ENCODE measurements around the gene GPR83.
"Not testable (repeated sequence)": the region's sequence is repeated elsewhere in the genome, so short reads cannot be mapped to it uniquely, and the experiment has no call there.

DNA sequence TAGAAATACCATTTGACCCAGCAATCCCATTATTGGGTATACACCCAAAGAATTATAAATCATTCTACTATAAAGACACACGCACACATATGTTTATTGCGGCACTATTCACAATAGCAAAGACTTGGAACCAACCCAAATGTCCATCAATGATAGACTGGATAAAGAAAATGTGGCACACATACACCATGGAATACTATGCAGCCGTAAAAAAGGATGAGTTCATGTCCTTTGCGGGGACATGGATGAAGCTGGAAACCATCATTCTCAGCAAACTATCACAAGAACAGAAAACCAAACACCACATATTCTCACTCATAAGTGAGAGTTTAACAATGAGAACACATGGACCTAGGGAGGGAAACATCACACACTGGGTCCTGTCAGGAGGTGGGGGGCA, 9.3 kb downstream of the GPR83 start:
- TF ChIP-seq, protein P1, sequence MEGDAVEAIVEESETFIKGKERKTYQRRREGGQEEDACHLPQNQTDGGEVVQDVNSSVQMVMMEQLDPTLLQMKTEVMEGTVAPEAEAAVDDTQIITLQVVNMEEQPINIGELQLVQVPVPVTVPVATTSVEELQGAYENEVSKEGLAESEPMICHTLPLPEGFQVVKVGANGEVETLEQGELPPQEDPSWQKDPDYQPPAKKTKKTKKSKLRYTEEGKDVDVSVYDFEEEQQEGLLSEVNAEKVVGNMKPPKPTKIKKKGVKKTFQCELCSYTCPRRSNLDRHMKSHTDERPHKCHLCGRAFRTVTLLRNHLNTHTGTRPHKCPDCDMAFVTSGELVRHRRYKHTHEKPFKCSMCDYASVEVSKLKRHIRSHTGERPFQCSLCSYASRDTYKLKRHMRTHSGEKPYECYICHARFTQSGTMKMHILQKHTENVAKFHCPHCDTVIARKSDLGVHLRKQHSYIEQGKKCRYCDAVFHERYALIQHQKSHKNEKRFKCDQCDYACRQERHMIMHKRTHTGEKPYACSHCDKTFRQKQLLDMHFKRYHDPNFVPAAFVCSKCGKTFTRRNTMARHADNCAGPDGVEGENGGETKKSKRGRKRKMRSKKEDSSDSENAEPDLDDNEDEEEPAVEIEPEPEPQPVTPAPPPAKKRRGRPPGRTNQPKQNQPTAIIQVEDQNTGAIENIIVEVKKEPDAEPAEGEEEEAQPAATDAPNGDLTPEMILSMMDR (conservative IDR thresholded peaks at IDR 0.05 in 1 of 2, IDR thresholded peaks at IDR 0.05 in 1 of 2; ENCODE audit: low read depth in 1 of 2, low read length in 2 of 2), result not testable (repeated sequence)
- TF ChIP-seq EZH2 (IDR thresholded peaks at IDR 0.05; ENCODE audit: low read length, missing control alignments), result not testable (repeated sequence)

All from fibroblast of lung (primary cell).